GM08714 (cell line): ENCODE data around the gene CLTA.
A peak's percentile ranks its signal among the peaks of the same experiment; 100 is the strongest.
"Not testable (repeated sequence)": the region's sequence is repeated elsewhere in the genome, so short reads cannot be mapped to it uniquely, and the experiment has no call there.

Experiments used
- H3K4me3 ChIP-seq: fragments of 200-500 bp; sonication (Bioruptor generic); 2 replicates; pipeline ENCODE4 v1.5.1; 2014; ENCODE audit warnings: mild to moderate bottlenecking, low read length, inconsistent platforms
- ZNF274 ChIP-seq: IDR thresholded peaks from 2 replicates; pipeline ENCODE4 v1.6.1; 2012; ENCODE audit warnings: mild to moderate bottlenecking, low read depth, low read length

The CLTA gene

GRCh38 chr9:36164989-36165388 is 25.7 kb upstream of the CLTA start:
- H3K4me3 ChIP-seq = no peak overlapping the region
- no peak for TF ChIP-seq ZNF274

DNA sequence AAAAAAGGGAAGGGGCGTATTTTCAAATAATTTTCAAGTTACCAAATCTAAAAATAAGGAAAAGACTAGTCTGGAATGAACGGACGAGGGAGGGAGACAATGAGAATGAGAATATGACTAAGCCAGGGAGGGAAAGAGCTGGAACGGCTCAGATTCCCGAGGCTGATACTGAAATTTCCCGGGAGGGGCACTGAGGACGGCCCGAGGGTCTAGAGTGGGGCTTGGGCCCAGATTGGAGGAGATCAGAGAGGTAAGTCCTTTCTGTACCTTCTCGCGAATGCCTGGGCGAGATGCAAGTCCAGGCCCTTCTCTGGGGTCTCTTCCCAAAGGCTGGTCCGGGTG is 24.9 kb upstream of the CLTA start:
- H3K4me3 ChIP-seq = no peak overlapping the region
- TF ChIP-seq ZNF274 = no peak

DNA sequence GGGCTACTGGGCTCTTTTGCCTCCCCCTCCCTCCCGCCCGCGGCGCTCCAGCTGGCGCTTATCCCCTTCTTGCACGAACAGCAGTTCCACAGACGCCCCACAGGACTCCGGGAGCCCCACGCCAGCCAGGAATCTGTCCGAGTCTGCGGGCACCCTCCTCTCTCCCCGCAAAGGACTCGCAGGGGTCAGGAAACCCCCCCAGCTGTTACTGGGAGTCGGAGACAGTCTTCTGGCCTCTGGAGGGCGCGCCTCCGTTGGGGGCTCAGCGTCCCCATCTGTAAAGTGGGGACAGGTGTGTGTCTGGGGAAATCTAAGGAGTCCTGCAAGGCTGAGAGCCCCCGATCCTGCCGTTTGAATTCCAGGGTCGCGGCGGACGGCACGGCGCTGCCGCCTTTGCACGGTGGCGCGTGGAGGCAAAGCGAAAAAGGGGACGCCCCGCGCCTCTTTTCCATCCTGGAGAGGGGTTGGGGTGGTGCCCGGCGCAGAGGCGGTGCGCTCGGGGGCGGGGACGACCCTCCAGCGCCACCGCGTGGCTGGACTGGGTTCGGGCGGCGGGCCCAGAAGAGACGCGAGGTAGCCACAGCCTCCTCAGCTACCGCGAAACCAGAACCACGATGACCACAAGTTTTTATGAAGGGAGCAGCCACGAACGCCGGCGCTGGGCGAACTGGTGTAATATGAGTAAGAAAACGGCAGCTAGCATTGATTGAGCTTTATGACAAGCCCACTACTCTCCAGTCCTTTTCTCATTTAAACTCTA is 24.4 kb upstream of the CLTA start:
- no peak for TF ChIP-seq ZNF274
- H3K4me3 ChIP-seq = peak overlapping the region; percentile 7; the same call in 1 of the 2 replicates

- TF ChIP-seq ZNF274 = no peak
- H3K4me3 ChIP-seq = no peak within 1 kb of the TSS
Observed at GRCh38 chr9:36169166-36169565, 21.6 kb upstream of the CLTA start, which contains the start of gene CCIN. Gene CCIN, plus strand, starts transcription at chr9:36169388. Its CDS starts 115 bp downstream, at chr9:36169503.

GRCh38 chr9:36169708-36170107 is 21.0 kb upstream of the CLTA start:
- H3K4me3 ChIP-seq = no peak overlapping the region
- TF ChIP-seq ZNF274 = no peak

DNA sequence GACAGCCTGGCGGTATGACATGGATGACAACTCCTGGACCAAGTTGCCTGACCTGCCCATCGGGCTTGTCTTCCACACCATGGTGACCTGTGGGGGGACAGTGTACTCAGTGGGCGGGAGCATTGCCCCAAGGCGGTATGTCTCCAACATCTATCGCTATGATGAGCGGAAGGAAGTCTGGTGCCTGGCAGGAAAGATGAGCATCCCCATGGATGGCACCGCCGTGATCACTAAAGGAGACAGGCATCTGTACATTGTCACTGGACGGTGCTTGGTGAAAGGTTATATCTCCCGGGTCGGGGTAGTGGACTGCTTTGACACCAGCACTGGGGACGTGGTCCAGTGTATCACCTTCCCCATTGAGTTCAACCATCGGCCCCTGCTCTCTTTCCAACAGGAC is 20.2 kb upstream of the CLTA start:
- H3K4me3 ChIP-seq = no peak overlapping the region
- TF ChIP-seq ZNF274 = no peak

GRCh38 chr9:36173861-36174260 is 16.9 kb upstream of the CLTA start:
- TF ChIP-seq ZNF274 = no peak

DNA sequence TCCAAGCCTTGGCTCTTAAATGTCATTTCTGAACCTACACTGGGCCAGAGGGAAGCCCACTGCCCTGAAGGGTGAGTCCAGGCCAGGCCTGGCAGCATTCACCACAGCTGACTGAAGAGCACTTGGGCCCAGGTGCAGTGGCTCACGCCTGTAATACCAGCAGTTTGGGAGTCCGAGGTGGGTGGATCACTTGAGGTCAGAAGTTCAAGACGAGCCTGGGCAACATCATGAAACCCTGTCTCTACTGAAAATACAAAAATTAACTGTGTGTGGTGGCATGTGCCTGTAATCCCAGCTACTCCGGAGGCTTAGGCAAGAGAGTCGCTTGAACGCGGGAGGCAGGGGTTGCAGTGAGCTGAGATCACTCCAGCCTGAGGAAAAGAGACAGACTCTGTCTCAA is 16.4 kb upstream of the CLTA start:
- TF ChIP-seq ZNF274 = no peak
- H3K4me3 ChIP-seq = no peak overlapping the region

More at GRCh38 chr9:36173861-36174260, 16.9 kb upstream of the CLTA start:
- H3K4me3 ChIP-seq = no peak overlapping the region

- no peak for TF ChIP-seq ZNF274
- H3K4me3 ChIP-seq = no peak overlapping the region
Observed at GRCh38 chr9:36174731-36175130, 16.0 kb upstream of the CLTA start.

- H3K4me3 ChIP-seq = not testable (repeated sequence)
Observed at GRCh38 chr9:36175209-36175608, 15.5 kb upstream of the CLTA start.

DNA sequence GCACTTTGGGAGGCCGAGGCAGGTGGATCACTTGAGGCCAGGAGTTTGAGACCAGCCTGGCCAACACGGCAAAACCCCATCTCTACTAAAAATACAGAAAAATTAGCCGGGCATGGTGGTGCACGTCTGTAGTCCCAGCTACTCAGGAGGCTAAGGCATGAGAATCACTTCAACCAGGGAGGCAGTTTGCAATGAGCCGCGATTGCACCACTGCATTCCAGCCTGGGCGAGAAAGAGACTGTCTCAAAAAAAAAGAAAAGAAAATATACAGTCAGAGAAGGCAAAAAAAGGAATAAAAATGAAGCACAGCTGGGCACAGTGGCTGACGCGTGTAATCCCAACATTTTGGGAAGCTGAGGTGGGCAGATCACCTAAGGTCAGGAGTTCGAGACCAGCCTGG is 14.2 kb upstream of the CLTA start:
- not testable (repeated sequence) for H3K4me3 ChIP-seq

GRCh38 chr9:36177571-36177970 is 13.2 kb upstream of the CLTA start:
- no peak overlapping the region for H3K4me3 ChIP-seq
- TF ChIP-seq ZNF274 = no peak

DNA sequence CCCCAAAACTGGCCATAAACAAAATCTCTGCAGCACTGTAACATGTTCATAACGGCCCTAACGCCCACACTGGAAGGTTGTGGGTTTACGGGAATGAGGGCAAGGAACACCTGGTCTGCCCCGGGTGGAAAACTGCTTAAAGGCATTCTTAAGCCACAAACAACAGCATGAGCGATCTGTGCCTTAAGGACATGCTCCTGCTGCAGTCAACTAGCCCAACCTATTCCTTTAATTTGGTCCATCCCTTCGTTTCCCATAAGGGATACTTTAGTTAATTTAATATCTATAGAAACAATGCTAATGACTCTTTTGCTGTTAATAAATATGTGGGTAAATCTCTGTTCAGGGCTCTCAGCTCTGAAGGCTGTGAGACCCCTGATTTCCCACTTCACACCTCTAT is 10.5 kb upstream of the CLTA start:
- not testable (repeated sequence) for H3K4me3 ChIP-seq

DNA sequence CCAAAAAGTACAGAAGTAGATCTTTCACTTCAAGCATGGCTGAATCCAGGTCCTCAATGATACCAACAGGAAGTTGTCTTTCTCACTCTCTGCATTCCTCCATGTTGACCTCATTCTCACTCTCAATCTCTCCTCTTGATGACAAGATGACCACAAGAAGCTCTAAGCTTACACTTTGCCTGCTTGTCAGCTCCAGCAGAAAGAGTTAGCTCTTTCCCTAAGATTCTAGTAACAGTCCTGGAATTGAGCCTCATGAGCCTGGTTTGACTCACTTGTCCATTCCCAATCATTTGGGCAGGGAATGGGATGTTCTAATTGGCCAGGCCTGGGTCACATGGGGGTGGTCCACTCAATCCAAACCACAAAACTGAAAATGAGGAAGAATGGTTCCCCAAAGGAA is 3.3 kb upstream of the CLTA start:
- no peak for TF ChIP-seq ZNF274
- H3K4me3 ChIP-seq = no peak overlapping the region

GRCh38 chr9:36188212-36188611 is 2.5 kb upstream of the CLTA start:
- TF ChIP-seq ZNF274 = no peak
- H3K4me3 ChIP-seq = no peak overlapping the region

DNA sequence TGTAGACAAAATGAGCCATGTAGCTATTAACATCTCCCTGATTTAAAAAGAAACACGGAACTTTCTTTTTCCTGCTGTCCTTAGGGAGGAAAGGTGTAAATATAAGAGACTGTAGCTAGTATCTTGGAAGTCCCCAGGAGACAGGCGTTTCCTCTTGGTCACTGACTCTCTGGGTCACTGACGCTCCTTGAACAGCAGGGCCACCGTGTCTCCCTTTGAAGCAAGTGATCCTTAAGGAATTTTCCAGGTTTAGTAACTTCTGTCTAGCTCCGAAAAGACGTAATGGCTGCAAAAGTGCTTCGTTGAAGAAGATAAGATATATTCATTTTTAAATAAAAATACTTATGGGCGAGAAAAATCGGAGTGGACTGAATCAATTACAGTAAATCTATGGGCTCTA is 745 bp upstream of the CLTA start:
- peak overlapping the region; percentile 73 for H3K4me3 ChIP-seq
- TF ChIP-seq ZNF274 = no peak

- TF ChIP-seq ZNF274 = no peak
- peak overlapping the region; percentile 92 for H3K4me3 ChIP-seq
Observed at GRCh38 chr9:36191290-36191645, 547 bp downstream of the CLTA start.
